NCI-H2196 treated with DMSO at 0.1 percent for 48 hours (cell line): ENCODE data around the gene SDCBP2.

Experiments
- DNase-seq: peaks from one replicate; lab custom pipeline; 2025; ENCODE audit not compliant: unreplicated experiment; lab: John Stamatoyannopoulos, UW

Gene SDCBP2

GRCh38 chr20:1315804-1316203 is 13.1 kb downstream of the SDCBP2 start:
- no peak for DNase-seq

GRCh38 chr20:1313236-1313964 is 15.5 kb downstream of the SDCBP2 start:
- DNase-seq = peak; percentile 49

- DNase-seq = no peak
Observed at GRCh38 chr20:1312904-1313235, 16.1 kb downstream of the SDCBP2 start.

GRCh38 chr20:1312308-1312707 is 16.6 kb downstream of the SDCBP2 start:
- no peak for DNase-seq

GRCh38 chr20:1310506-1311190 is 18.3 kb downstream of the SDCBP2 start:
- no peak for DNase-seq

GRCh38 chr20:1310071-1310470 is 18.9 kb downstream of the SDCBP2 start:
- no peak for DNase-seq

GRCh38 chr20:1309439-1309847 is 19.5 kb downstream of the SDCBP2 start:
- DNase-seq = no peak

GRCh38 chr20:1308702-1309095 is 20.2 kb downstream of the SDCBP2 start:
- DNase-seq = no peak

GRCh38 chr20:1308067-1308701 is 20.8 kb downstream of the SDCBP2 start:
- no peak for DNase-seq

GRCh38 chr20:1307571-1307971 is 21.4 kb downstream of the SDCBP2 start:
- no peak for DNase-seq

- DNase-seq = no peak
Observed at GRCh38 chr20:1307171-1307570, 21.8 kb downstream of the SDCBP2 start.

- no peak for DNase-seq
Observed at GRCh38 chr20:1306316-1307135, 22.4 kb downstream of the SDCBP2 start.

- no peak for DNase-seq
Observed at GRCh38 chr20:1305712-1306111, 23.2 kb downstream of the SDCBP2 start.

GRCh38 chr20:1304710-1305515 is 24.0 kb downstream of the SDCBP2 start:
- no peak for DNase-seq

- peak; percentile 58 for DNase-seq
Observed at GRCh38 chr20:1302685-1303541, 26.0 kb downstream of the SDCBP2 start.

GRCh38 chr20:1301031-1301529 is 27.9 kb downstream of the SDCBP2 start:
- no peak for DNase-seq

- DNase-seq = no peak
Observed at GRCh38 chr20:1300083-1300840, 28.7 kb downstream of the SDCBP2 start.

GRCh38 chr20:1299522-1299921 is 29.4 kb downstream of the SDCBP2 start:
- DNase-seq = no peak
